GM18951 (cell line): Measurements from ENCODE around the gene CPED1.
"Not testable (repeated sequence)": the region's sequence is repeated elsewhere in the genome, so short reads cannot be mapped to it uniquely, and the experiment has no call there.

Experiments used
- POLR2A ChIP-seq: IDR thresholded peaks from 4 replicates; pipeline ENCODE4 v1.6.1; 2011; ENCODE audit warnings: mild to moderate bottlenecking; ENCODE audit not compliant: insufficient read length, insufficient read depth; ENCODE audit errors: extremely low read depth
- in situ Hi-C: fragments of 300-500 bp; cut with MboI; formaldehyde crosslinking; loops from one replicate; pipeline ENCODE4 v1.12.0; 2022; ENCODE audit warnings: low sequenced_read_pairs, mixed read lengths, inconsistent platforms; ENCODE audit not compliant: unreplicated experiment

The CPED1 gene

DNA sequence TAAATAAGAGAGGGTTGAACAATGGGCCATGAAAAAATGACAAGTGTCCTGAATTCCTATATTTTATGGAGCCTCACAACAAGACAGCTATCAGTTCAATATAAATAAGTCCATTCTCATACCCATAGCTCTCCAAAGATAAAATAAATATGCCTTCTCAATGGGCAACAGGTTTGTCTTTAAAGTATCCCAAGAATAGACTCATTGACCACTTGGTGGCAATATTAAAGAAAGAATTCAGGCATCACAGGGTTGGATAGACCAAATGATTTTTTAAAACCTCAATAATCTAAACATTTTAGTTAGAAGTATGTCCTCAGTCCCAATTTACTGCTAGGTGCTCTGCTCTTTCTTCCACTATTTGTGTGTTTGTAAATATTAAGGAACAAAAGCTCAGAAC is 175.2 kb downstream of the CPED1 start:
- in situ Hi-C loops = no loop called here
- no peak for TF ChIP-seq POLR2A

DNA sequence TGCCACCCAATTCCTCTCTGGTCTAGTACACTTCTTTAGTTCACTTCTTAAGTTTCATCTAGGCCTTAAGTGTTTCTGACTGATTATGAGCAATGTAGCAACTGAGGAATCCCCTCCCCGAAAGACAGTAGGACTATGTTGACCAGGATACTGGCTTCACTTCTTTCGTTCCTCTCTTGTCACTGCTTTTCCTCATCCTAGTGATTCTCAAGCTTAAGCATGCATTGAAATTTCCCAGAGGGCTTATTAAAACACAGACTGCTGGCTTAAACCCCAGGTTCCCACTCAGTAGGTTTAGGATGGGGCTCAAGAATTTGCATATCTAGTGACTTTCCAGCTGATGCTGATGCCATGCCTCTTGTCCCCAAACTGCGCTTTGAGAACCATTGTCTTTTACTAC is 175.7 kb downstream of the CPED1 start:
- in situ Hi-C loops = no loop called here
- TF ChIP-seq POLR2A = no peak

DNA sequence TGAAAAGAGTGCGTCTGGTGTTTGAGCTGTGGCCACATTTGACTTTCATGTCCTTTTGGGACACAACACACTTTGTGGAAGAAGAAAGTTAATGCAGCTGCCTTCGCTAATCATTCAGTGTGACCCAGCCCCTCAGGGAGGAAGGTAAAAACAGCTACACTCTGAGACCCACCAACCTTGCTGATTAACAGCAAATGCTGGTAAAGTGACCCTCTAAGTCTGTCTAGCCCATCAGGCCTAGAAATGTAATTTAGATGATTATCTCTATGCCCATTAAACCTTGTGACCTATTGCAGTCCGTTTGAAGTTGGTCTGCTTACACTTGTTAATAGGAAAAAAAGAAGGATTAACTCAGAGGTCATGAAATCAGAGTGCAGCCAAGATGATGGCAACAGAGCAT is 178.4 kb downstream of the CPED1 start:
- no peak for TF ChIP-seq POLR2A
- in situ Hi-C loops = no loop called here

DNA sequence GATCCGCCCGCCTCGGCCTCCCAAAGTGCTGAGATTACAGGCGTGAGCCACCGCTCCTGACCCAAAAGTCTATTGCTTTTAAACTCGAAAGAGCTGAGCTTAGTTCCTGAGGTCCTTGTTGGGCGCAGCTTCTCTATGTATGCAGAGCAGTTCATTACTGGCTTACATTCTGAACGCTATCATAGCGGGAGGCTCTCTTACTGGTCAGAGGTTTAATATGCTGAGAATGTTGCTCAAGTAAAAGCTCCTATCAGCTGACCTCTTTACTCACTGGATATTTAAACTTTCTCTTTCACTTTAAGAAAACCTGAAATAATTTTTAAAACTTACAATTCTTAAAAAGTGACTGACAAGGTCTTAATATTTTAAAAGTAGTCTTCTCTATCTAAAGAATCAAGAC is 179.5 kb downstream of the CPED1 start:
- in situ Hi-C loops = no loop called here
- TF ChIP-seq POLR2A = no peak

DNA sequence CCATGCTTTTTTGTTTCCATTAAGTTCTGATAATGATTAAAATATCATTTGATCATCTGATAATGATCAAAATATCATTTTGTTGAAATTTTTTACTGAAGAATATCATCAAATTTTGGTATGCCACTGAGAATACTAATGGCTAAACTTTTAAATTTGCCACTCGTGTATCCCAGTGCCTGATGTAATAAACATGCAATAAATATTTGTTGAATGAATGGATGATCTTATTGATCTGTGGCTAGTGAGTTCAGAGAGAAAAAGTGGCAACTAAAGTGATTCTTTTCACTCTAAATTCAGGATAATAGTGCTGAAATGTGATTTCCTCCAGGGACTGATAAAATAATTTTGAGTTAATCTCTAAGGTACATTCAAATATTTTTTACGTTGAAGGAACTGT is 181.0 kb downstream of the CPED1 start:
- in situ Hi-C loops = no loop called here
- no peak for TF ChIP-seq POLR2A

DNA sequence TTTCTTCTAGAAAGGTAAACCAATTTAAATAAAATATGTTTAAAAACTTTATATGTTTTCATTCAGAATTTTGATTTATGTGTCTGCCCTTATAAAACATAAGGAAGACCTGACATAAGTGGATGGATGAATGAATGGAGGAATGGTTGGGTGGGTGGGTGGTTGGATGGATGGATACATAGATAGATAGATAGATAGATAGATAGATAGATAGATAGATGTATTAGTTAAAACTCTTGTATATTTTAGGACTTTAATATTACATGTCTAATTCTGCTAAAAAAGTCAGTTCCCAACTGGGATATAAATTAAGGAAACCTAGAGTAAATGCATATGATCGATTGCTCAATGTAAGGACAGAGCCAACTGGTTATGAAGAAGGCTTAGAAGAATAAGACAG is 184.0 kb downstream of the CPED1 start:
- no peak for TF ChIP-seq POLR2A
- in situ Hi-C loops = no loop called here

DNA sequence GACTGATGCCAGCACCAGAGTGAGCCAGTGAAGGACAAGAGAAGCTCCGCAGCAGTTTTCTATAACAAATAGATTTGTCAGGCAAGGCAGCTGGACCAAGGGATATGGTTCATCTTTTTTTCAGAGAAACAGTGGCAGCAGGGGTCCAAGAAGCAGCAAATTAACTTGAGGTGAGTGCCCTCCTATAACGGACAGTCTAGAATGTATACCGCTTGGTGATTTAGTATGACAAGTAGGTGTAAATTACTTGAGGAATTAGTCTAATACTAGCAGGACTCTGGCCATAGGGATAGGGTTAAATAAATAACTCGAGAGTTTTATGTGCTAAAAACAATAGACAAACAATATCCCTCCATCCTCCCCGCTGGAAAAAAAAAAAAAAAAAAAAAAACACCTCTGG is 187.3 kb downstream of the CPED1 start:
- in situ Hi-C loops = no loop called here
- TF ChIP-seq POLR2A = no peak

DNA sequence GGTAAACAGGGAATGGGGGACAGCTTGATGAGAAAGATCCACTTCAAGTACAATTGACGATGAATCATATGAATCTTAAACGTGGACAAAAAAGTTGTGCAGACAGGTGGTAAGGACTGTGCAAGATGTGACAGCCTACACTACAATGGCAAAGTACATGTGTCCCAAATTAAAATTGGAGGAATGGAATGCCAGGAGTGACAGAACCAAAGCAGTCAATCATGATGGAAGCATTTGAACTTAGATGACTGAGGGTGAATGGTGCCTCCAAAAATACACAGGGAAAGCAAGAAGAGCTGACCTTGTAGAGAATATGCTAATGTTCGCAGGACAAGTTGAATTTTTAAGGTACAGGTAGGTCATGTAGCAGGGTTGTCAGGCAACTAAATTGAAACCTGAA is 189.9 kb downstream of the CPED1 start:
- in situ Hi-C loops = no loop called here
- TF ChIP-seq POLR2A = no peak

DNA sequence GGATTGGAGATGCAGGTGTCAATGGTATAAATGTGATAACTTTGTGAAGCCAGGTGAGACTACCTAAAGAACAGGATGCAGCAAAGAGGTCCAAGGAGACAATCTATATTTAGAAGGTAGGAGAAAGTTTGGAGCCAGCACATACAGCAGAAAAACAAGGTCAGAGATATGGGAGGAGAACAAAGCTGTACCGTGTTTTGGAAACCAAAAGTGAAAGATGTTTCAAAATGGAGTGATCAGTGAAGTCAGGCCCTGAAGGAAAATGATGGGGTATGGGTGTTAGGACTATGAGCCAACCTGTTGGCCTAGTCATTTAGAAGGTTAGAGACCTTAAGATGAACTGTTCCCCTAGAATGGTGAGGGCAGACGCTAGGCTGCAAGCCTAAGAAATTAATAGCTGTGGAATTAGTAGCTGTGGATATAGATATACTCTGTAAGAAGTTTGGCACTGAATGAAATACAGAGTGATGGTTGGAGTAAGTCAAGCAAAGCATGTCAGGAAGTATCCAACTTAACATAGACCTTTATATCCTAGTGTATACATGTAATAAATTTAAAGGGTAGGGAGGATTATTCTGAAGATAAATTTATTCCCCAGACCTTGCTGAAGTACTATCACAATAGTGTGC is 190.5 kb downstream of the CPED1 start:
- in situ Hi-C loops = no loop called here
- no peak for TF ChIP-seq POLR2A

DNA sequence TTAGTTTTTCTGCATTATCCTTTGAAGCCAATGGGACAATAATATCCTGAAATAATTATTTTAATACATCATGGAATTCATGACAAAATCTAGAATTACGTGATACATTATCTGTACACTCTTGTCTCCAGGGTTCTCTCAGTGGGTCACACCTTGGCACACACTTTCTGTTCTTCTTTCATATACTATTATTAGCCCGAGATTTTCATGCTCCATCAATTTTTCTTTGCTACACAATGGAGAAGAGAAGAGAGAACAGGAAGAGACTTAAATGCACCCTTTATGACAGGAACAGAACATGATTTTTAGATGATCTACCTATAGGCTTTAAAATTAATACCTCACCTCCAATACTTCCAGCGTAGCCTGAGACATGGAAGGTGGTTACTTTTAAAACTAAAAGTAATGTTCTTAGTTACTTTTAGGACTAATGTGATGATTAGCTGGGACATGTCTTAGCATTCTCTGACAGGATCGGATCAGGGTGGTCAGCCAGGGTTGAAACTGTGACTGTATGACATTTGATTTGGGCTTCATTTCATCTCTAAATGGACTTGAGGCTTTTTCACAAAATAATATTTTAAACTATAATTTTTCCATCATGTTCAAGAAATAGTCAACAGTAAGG is 192.0 kb downstream of the CPED1 start:
- in situ Hi-C loops = no loop called here
- TF ChIP-seq POLR2A = no peak

DNA sequence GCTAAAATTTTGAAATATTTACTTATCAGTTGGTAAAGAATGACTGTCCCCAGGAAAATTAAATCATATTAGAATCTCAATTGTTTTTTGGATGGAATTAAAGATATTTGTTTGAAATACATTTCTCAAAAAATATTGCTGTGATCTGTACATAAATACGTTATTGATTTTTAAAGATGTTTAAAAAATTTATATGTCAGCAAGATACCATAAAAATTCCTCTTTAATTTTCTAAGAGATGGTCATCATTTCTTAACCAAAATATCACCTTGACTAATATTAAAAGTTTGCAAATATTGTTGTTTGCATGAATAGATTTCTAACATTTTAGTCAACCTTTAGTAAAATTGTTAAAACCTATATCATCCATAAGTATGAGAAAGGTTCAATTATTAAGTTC is 192.8 kb downstream of the CPED1 start:
- no peak for TF ChIP-seq POLR2A
- in situ Hi-C loops = no loop called here

DNA sequence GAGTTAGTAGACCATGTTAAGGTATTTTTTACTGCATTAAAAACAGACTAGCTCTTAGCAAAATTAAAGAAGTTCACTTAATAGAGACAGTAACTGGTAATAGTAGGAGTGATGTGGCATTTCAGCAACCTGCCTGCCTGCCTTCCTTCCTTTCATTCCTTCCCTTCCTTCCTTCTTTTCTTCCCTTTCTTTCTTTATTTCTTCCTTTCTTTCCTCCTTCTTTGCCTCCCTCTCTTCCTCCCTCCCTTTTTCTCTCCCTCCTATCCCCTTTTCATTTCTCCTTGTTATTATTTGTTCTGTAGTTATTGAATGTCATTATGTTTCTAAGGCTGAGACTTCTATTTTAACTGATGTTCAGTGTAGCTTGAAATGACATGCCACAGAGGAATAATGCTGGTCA is 193.8 kb downstream of the CPED1 start:
- no peak for TF ChIP-seq POLR2A
- in situ Hi-C loops = no loop called here

DNA sequence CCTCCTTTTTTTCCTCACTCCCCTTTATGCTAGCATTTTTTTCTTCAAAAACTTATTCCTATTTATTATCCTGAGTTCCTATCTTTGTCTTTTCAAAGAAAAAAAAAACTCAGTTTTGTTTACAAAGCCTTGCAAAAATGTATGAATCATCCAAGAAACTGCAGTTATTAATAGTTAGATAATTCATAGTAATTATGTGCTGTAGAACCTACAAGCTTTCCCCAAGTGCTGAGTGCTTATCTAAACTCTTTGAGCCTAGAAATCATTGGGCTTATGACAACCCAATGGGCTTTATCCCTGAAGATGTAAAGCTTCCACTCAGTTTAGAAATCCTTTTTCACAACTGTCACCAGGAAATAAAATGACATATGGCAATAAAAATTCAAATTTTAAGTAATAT is 194.4 kb downstream of the CPED1 start:
- no peak for TF ChIP-seq POLR2A

DNA sequence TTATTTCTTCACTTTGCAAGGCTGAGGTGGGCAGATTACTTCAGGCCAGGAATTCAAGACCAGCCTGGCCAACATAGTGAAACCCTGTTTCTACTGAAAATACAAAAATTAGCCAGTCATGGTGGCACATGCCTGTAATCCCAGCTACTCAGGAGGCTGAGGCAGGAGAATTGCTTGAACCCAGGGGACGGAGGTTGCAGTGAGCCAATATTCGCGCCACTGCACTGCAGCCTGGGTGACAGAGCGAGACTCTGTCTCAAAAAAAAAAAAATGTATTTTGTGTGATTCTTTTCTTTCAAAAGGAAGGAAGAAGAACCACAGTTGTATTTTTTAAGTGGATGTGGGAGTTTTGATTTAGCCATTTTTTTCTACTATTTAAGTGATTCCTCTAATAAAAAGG is 195.4 kb downstream of the CPED1 start:
- in situ Hi-C loops = not testable (repeated sequence)

More for the DNA sequence above, 194.4 kb downstream of the CPED1 start:
- in situ Hi-C loops = no loop called here

DNA sequence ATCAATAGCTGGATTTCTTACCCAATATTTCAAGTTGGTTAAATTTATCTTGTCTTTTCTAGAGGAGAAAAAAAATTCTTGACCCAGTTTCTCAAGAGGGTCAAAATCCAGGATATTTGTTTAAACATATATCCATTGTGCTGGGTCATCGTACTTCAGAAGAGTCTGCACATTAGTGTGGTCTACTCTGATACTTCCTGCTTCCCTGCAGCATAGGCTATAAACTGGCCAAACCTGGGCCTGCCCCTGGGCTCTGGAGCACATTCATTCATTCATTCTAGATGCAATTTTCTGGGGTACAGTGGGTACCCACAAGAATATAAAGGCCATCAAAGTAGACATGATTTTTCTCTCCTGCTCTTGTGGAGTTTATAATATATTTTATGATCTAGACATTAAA is 198.2 kb downstream of the CPED1 start:
- in situ Hi-C loops = no loop called here
- TF ChIP-seq POLR2A = no peak
